MM.1S (cell line): Measurements from ENCODE around the gene ZNF335.

Source experiments
- DNase-seq: peaks from one replicate; pipeline ENCODE4 v3.0.0-alpha.2; 2015
- H2AFZ ChIP-seq: fragments of 300-600 bp; sonication (generic); 2 replicates; pipeline ENCODE4 v1.6.0; 2016; ENCODE audit warnings: antibody characterized with exemption, low read length
- H3F3A ChIP-seq: fragments of 300-600 bp; sonication (generic); 2 replicates; pipeline ENCODE4 v1.6.1; 2016; ENCODE audit warnings: mild to moderate bottlenecking, antibody characterized with exemption, low read length, moderate library complexity, mixed read lengths; ENCODE audit not compliant: insufficient read depth
- H3K27ac ChIP-seq: fragments of 300-600 bp; sonication (generic); 2 replicates; pipeline ENCODE4 v1.5.1; 2016; ENCODE audit warnings: mild to moderate bottlenecking, low read length
- H3K27me3 ChIP-seq: fragments of 300-600 bp; sonication (generic); replicated peaks from 2 replicates; pipeline ENCODE4 v1.6.0; 2016; ENCODE audit warnings: low read length; ENCODE audit not compliant: insufficient read depth
- H3K36me3 ChIP-seq: fragments of 300-600 bp; sonication (generic); replicated peaks from 2 replicates; pipeline ENCODE4 v1.6.1; 2016; ENCODE audit warnings: mild to moderate bottlenecking, low read length, mixed read lengths; ENCODE audit not compliant: insufficient read depth
- H3K4me1 ChIP-seq: fragments of 300-600 bp; sonication (generic); 2 replicates; pipeline ENCODE4 v1.6.1; 2016; ENCODE audit warnings: low read length, mixed read lengths
- H3K4me2 ChIP-seq: fragments of 300-600 bp; sonication (generic); 2 replicates; pipeline ENCODE4 v1.6.0; 2016; ENCODE audit warnings: low read depth, low read length
- H3K4me3 ChIP-seq: fragments of 300-600 bp; sonication (generic); 2 replicates; pipeline ENCODE4 v1.5.1; 2016; ENCODE audit warnings: low read length, mixed read lengths
- H3K79me2 ChIP-seq: fragments of 300-600 bp; sonication (generic); 2 replicates; pipeline ENCODE4 v1.6.1; 2016; ENCODE audit warnings: mixed run types, low read length, mixed read lengths
- H3K9ac ChIP-seq: fragments of 300-600 bp; sonication (generic); 2 replicates; pipeline ENCODE4 v1.6.1; 2016; ENCODE audit warnings: low read length, mixed read lengths
- H3K9me2 ChIP-seq: fragments of 300-600 bp; sonication (generic); replicated peaks from 2 replicates; pipeline ENCODE4 v1.6.1; 2016; ENCODE audit warnings: mild to moderate bottlenecking, low read length, mixed read lengths; ENCODE audit not compliant: insufficient read depth
- H3K9me3 ChIP-seq: fragments of 300-600 bp; sonication (generic); replicated peaks from 2 replicates; pipeline ENCODE4 v1.6.1; 2016; ENCODE audit warnings: mild to moderate bottlenecking, low read length, mixed read lengths; ENCODE audit not compliant: insufficient read depth
- H4K20me1 ChIP-seq: fragments of 300-600 bp; sonication (generic); 2 replicates; pipeline ENCODE4 v1.6.1; 2016; ENCODE audit warnings: mild to moderate bottlenecking, low read length, moderate library complexity, mixed read lengths; ENCODE audit not compliant: insufficient read depth
- EZH2 ChIP-seq: fragments of 300-600 bp; sonication (generic); optimal IDR thresholded peaks from 2 replicates; pipeline ENCODE3; 2017; ENCODE audit warnings: low read depth, mild to moderate bottlenecking, antibody characterized with exemption, low read length, mixed read lengths
- EZH2phosphoT487 ChIP-seq: fragments of 300-600 bp; sonication (generic); IDR thresholded peaks from 2 replicates; pipeline ENCODE4 v1.6.1; 2018; ENCODE audit warnings: antibody characterized with exemption, low read length
- TF ChIP-seq, protein P1 (sequence below): fragments of 300-600 bp; sonication (generic); IDR thresholded peaks from 2 replicates; pipeline ENCODE4 v1.5.1; 2016; ENCODE audit warnings: antibody characterized with exemption, low read length, mixed read lengths

ZNF335 gene

GRCh38 chr20:45943613-45944012 lies 28.4 kb downstream of the ZNF335 start:
- H3K79me2 ChIP-seq, result no peaks in the 10 kb centered on the region
- H3K9ac ChIP-seq, result no peak overlapping the region
- TF ChIP-seq EZH2phosphoT487 (no peak), EZH2 (no peak)
- TF ChIP-seq, protein P1, sequence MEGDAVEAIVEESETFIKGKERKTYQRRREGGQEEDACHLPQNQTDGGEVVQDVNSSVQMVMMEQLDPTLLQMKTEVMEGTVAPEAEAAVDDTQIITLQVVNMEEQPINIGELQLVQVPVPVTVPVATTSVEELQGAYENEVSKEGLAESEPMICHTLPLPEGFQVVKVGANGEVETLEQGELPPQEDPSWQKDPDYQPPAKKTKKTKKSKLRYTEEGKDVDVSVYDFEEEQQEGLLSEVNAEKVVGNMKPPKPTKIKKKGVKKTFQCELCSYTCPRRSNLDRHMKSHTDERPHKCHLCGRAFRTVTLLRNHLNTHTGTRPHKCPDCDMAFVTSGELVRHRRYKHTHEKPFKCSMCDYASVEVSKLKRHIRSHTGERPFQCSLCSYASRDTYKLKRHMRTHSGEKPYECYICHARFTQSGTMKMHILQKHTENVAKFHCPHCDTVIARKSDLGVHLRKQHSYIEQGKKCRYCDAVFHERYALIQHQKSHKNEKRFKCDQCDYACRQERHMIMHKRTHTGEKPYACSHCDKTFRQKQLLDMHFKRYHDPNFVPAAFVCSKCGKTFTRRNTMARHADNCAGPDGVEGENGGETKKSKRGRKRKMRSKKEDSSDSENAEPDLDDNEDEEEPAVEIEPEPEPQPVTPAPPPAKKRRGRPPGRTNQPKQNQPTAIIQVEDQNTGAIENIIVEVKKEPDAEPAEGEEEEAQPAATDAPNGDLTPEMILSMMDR, result no peak
- H2AFZ ChIP-seq, result no peak overlapping the region
- H3K9me3 ChIP-seq, result no peaks in the 10 kb centered on the region
- no peaks in the 10 kb centered on the region for H3K9me2 ChIP-seq
- H3K4me3 ChIP-seq, result no peak overlapping the region
- no peaks in the 10 kb centered on the region for H3K27me3 ChIP-seq
- no peaks in the 10 kb centered on the region for H3F3A ChIP-seq
- DNase-seq, result no peak
- no peak overlapping the region for H3K27ac ChIP-seq
- no peaks in the 10 kb centered on the region for H4K20me1 ChIP-seq
- no peak overlapping the region for H3K4me2 ChIP-seq
- H3K36me3 ChIP-seq, result no peaks in the 10 kb centered on the region
- H3K4me1 ChIP-seq, result no peaks in the 10 kb centered on the region

GRCh38 chr20:45940469-45940868 lies 31.5 kb downstream of the ZNF335 start:
- Histone ChIP-seq H3K36me3 (peaks cover 2% of the 10 kb centered on the region; the same call in 1 of the 2 replicates), H3K79me2 (peaks cover 21% of the 10 kb centered on the region), H4K20me1 (no peaks in the 10 kb centered on the region), H3K27ac (no peak overlapping the region), H2AFZ (no peak overlapping the region), H3K9me2 (no peaks in the 10 kb centered on the region), H3K4me2 (no peak overlapping the region), H3K9ac (no peak overlapping the region), H3K4me1 (no peaks in the 10 kb centered on the region), H3F3A (no peaks in the 10 kb centered on the region), H3K9me3 (no peaks in the 10 kb centered on the region), H3K4me3 (no peak overlapping the region), H3K27me3 (no peaks in the 10 kb centered on the region)
- DNase-seq, result no peak
- TF ChIP-seq, protein P1, result no peak
- TF ChIP-seq EZH2phosphoT487, result no peak
- no peak for TF ChIP-seq EZH2

- Histone ChIP-seq H2AFZ (no peak overlapping the region), H3K36me3 (peaks cover 2% of the 10 kb centered on the region; the same call in 1 of the 2 replicates), H3K4me2 (no peak overlapping the region)
Measured at GRCh38 chr20:45940053-45940452, 31.9 kb downstream of the ZNF335 start.

More at GRCh38 chr20:45940053-45940452, 31.9 kb downstream of the ZNF335 start:
- Histone ChIP-seq H3K4me1 (no peaks in the 10 kb centered on the region), H3K9me3 (no peaks in the 10 kb centered on the region), H3F3A (no peaks in the 10 kb centered on the region), H3K4me3 (no peak overlapping the region), H3K27ac (no peak overlapping the region), H3K9ac (no peak overlapping the region), H3K9me2 (no peaks in the 10 kb centered on the region), H3K27me3 (no peaks in the 10 kb centered on the region), H4K20me1 (no peaks in the 10 kb centered on the region), H3K79me2 (peaks cover 24% of the 10 kb centered on the region)
- DNase-seq, result no peak
- TF ChIP-seq, protein P1, result no peak
- TF ChIP-seq EZH2phosphoT487 (no peak), EZH2 (no peak)
